Measurements from ENCODE around the gene KBTBD2.
"Not testable (repeated sequence)": the region's sequence is repeated elsewhere in the genome, so short reads cannot be mapped to it uniquely, and the experiment has no call there.

- not testable (repeated sequence) for TF ChIP-seq CTCF, POLR2A (IDR thresholded peaks at IDR 0.05)
These were observed 27.7 kb downstream of the KBTBD2 start for GRCh38 chr7:32863872-32864271.
